Tibial nerve (tissue), 4 donors: ENCODE data around the gene SLC30A9.

ENCODE experiments used
- CTCF ChIP-seq, 5 experiments: fragments of 200-600 bp in 3 of 5; fragments of 450-650 bp in 2 of 5; sonication (generic) in 3 of 5; IDR thresholded peaks; one replicate each; pipeline ENCODE4 v1.5.1; 2016 to 2019; ENCODE audit warnings: antibody characterized with exemption in 5 of 5, mild to moderate bottlenecking in 3 of 5, moderate library complexity in 2 of 5
- EP300 ChIP-seq, 2 donors: sonication (generic); formaldehyde crosslinking; IDR thresholded peaks; one replicate each; pipeline ENCODE4 v1.6.1; 2017; ENCODE audit warnings: antibody characterized with exemption in 2 of 2, mild to moderate bottlenecking in 1 of 2

- TF ChIP-seq CTCF (IDR thresholded peaks at IDR 0.05) (no peak), EP300 (IDR thresholded peaks at IDR 0.05) (no peak)
Measured at GRCh38 chr4:42078184-42078801, 88.0 kb downstream of the SLC30A9 start.
